Common myeloid progenitor, CD34-positive (primary cell): ENCODE data around the gene ADRB1.

Experiments used
- CTCF ChIA-PET: fragments of 350-600 bp; sonication (Branson Sonifier 250); formaldehyde crosslinking; loops from one replicate; lab custom pipeline; 2021; ENCODE audit warnings: antibody characterized with exemption; lab: Charles Lee
- POLR2A ChIA-PET: fragments of 350-600 bp; sonication (Branson Sonifier 250); formaldehyde crosslinking; loops from one replicate; lab custom pipeline; 2021; ENCODE audit warnings: antibody characterized with exemption; lab: Charles Lee
- DNase-seq, 3 donors: peaks; one replicate each; pipeline versions ENCODE4 v3.0.0 to v3.0.0-alpha.2; 2013
- H3K27ac ChIP-seq, 2 experiments: 1 replicate in 1 of 2; 2 replicates in 1 of 2; pipeline ENCODE4 v1.7.0; 2013; ENCODE audit warnings: inconsistent platforms in 2 of 2, low read length in 2 of 2, mild to moderate bottlenecking in 2 of 2, low read depth in 1 of 2, moderate library complexity in 1 of 2; ENCODE audit not compliant: severe bottlenecking in 2 of 2, insufficient read depth in 1 of 2, poor library complexity in 1 of 2
- H3K27me3 ChIP-seq, 5 experiments: replicated peaks in 2 of 5; 1 replicate in 3 of 5; 2 replicates in 2 of 5; pipeline versions ENCODE4 v1.6.1 to v1.7.0; 2013; ENCODE audit warnings: low read length in 4 of 5, mild to moderate bottlenecking in 2 of 5, moderate library complexity in 2 of 5, inconsistent platforms in 1 of 5; ENCODE audit not compliant: insufficient read depth in 5 of 5, control insufficient read depth in 4 of 5
- H3K36me3 ChIP-seq, 4 experiments: 1 replicate in 2 of 4; 2 replicates in 2 of 4; pipeline versions ENCODE4 v1.6.1 to v1.7.0; 2013; ENCODE audit warnings: low read length in 3 of 4, control low read depth in 1 of 4, mild to moderate bottlenecking in 1 of 4; ENCODE audit not compliant: control insufficient read depth in 4 of 4, insufficient read depth in 4 of 4
- H3K4me1 ChIP-seq, 4 experiments: 1 replicate in 3 of 4; 2 replicates in 1 of 4; pipeline versions ENCODE4 v1.6.1 to v1.7.1; 2013; ENCODE audit warnings: low read length in 3 of 4, mild to moderate bottlenecking in 3 of 4, control low read depth in 1 of 4, inconsistent platforms in 1 of 4, moderate library complexity in 1 of 4; ENCODE audit not compliant: control insufficient read depth in 4 of 4, insufficient read depth in 4 of 4; ENCODE audit errors: control extremely low read depth in 1 of 4
- H3K4me3 ChIP-seq, 7 experiments: 1 replicate in 4 of 7; 2 replicates in 3 of 7; pipeline versions ENCODE4 v1.5.1 to v1.7.0; 2013; ENCODE audit warnings: mild to moderate bottlenecking in 7 of 7, low read length in 6 of 7, moderate library complexity in 6 of 7, inconsistent platforms in 2 of 7, low read depth in 2 of 7, control low read depth in 1 of 7; ENCODE audit not compliant: insufficient read depth in 4 of 7, control insufficient read depth in 1 of 7; ENCODE audit errors: extremely low read depth in 1 of 7
- H3K9me3 ChIP-seq, 5 experiments: 1 replicate in 4 of 5; 2 replicates in 1 of 5; pipeline versions ENCODE4 v1.6.1 to v1.7.1; 2013; ENCODE audit warnings: low read length in 4 of 5, mild to moderate bottlenecking in 2 of 5, inconsistent platforms in 1 of 5, low read depth in 1 of 5, moderate library complexity in 1 of 5; ENCODE audit not compliant: control insufficient read depth in 4 of 5, insufficient read depth in 2 of 5; ENCODE audit errors: control extremely low read depth in 1 of 5
- WGBS: methylation state at CpG from one replicate; pipeline ENCODE4 v1.1.5; 2013; ENCODE audit not compliant: insufficient coverage; 5-methylcytosine and 5-hydroxymethylcytosine counted together

ADRB1 gene

DNA sequence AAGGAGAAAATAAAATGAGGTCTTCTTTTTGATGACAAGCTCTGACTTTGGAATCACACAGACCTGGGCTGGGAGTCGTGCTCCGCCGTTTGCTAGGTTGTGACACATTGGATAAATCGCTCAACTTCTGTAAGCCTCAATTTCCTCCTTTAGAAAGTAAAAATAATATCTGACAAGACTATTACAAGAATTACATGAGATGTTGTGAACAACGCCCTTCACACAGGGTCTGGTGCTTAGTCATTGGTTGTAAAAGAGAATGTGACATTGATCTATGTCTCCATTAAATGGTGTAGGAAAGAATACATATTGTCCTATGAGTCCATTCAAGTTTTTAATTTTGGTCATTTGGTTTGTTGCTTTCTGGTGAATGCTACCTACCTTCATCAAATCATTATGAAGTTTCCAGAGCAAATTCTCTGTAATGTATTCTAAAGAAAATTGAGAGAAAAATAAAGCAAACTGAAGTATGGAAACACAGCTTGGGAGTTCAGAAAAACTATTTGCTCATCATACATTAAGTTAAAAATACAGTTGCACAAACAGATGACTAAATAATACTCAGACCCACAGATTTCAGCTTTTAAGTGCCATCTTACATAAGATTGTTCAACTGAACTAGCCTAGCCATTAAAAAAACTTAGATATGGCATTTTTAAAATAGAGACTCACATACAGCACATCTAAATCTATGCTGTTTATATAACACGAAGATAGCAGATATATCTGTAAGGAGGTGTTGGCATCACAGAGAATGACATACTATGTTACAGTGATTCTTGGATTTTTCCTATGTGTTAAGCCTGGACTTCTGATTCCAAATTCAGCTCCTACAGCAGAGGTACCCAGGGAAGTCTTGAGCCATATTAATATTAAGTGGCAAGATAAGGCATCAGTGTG is 12.3 kb upstream of the ADRB1 start:
- H3K27ac ChIP-seq = no peak overlapping the region
- POLR2A ChIA-PET = no interaction called here

DNA sequence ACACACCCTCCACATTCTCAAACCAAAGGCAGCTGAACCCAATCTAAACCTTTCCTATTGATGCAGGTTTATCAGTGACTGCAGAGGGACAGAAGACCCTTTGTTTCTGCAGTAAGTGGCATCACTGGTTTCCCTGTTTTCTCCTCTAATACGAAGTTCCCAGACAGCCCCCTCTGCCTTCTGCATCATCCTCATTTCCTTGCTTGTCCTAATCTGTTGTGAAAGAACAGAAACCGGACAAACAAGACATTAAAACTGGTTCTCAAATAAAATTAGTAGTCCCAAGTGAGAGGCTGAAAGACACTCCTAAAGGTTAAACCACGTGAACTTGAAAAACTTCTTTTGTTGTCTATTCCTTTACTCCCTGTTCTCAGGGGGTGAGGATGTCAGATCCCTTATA is 10.1 kb upstream of the ADRB1 start:
- 100% methylated on average over 2 of the region's 3 CpGs for WGBS
- H3K27ac ChIP-seq = no peak overlapping the region
- ChIA-PET POLR2A (no interaction called here), CTCF (interaction anchor here (1.4 kb wide), 1 partner anchor 9 kb away, joined by 3 read pairs; no protein-coding TSS in a partner anchor)
- DNase-seq = no peak
- H3K4me3 ChIP-seq = no peak overlapping the region
- no peaks in the 10 kb centered on the region for H3K4me1 ChIP-seq
- no peaks in the 10 kb centered on the region for H3K36me3 ChIP-seq
- peaks cover 0 to 2% (median 0%) of the 10 kb centered on the region in 5 experiments for H3K27me3 ChIP-seq
- H3K9me3 ChIP-seq = no peaks in the 10 kb centered on the region

More for the DNA sequence above, 12.3 kb upstream of the ADRB1 start:
- 100% methylated on average over 1 of the region's 6 CpGs for WGBS
- peaks cover 0 to 4% (median 2%) of the 10 kb centered on the region in 4 experiments for H3K4me1 ChIP-seq
- peaks cover 0 to 2% (median 0%) of the 10 kb centered on the region in 5 experiments for H3K27me3 ChIP-seq
- H3K9me3 ChIP-seq = no peaks in the 10 kb centered on the region
- CTCF ChIA-PET = interaction anchor here (1.1 to 3.2 kb wide), 3 partner anchors 11 to 29 kb away, joined by 3 to 13 read pairs (median 3); no protein-coding TSS in a partner anchor
- no peak for DNase-seq
- H3K36me3 ChIP-seq = no peaks in the 10 kb centered on the region
- no peak overlapping the region for H3K4me3 ChIP-seq

GRCh38 chr10:114034923-114035645 is 8.6 kb upstream of the ADRB1 start:
- no peaks in the 10 kb centered on the region for H3K4me1 ChIP-seq
- H3K4me3 ChIP-seq = no peak overlapping the region
- POLR2A ChIA-PET = no interaction called here
- no peak overlapping the region for H3K27ac ChIP-seq
- WGBS = 97% methylated on average over 6 of the region's 12 CpGs
- CTCF ChIA-PET = interaction anchor here (1.1 to 1.6 kb wide), 4 partner anchors 10 to 236 kb away, joined by 3 to 8 read pairs (median 4); no protein-coding TSS in a partner anchor
- no peaks in the 10 kb centered on the region for H3K9me3 ChIP-seq
- no peak for DNase-seq
- H3K27me3 ChIP-seq = peaks cover 0 to 3% (median 0%) of the 10 kb centered on the region in 5 experiments
- H3K36me3 ChIP-seq = no peaks in the 10 kb centered on the region

DNA sequence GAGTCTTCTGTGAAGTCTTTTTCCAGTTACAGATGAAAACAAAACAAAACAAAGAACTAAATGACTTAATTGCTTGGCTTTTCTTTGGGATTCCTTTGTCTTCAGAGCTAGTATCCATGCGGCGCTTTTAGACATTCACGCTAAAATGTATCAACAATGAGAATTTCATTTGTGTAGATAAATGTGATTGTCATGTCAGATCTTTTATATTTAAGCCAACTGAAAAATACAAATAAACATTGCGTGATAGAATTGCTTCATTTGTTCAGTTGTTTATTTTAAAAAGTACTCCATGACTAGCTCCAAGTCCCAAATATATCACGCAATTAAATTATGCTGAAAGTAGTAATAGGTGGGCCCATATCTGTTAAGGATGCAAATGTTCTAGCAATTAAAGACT is 7.9 kb upstream of the ADRB1 start:
- Histone ChIP-seq H3K9me3 (no peaks in the 10 kb centered on the region), H3K27ac (no peak overlapping the region), H3K4me3 (no peak overlapping the region), H3K4me1 (no peaks in the 10 kb centered on the region), H3K27me3 (peaks cover 0 to 3% (median 2%) of the 10 kb centered on the region in 5 experiments), H3K36me3 (no peaks in the 10 kb centered on the region)
- ChIA-PET CTCF (interaction anchor here (1.1 to 1.6 kb wide), 4 partner anchors 11 to 237 kb away, joined by 3 to 8 read pairs (median 4); no protein-coding TSS in a partner anchor), POLR2A (no interaction called here)
- no peak for DNase-seq
- no CpG with 5 or more reads among the region's 5 CpGs for WGBS

DNA sequence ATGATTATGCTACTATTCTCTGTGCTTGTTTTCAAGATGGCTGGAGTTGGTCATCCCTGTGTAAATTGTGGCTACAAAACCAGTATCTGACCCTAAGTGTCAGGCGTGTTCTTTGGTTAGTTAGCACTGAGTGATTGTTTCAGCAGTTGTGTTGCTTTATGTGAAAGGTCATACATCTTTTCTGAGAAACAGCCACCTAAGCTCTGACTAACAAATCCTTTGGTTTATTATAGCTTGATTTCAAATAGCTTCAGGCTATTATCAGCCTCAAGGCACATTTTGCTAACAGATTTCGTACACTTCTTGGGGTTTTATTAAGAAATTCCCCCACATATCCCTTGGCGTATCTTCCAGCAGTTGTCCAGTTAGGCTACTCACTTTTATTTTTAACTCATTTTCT is 4.8 kb upstream of the ADRB1 start:
- Histone ChIP-seq H3K4me1 (peaks cover 5 to 11% (median 9%) of the 10 kb centered on the region in 4 experiments), H3K9me3 (no peaks in the 10 kb centered on the region), H3K27ac (no peak overlapping the region), H3K27me3 (peaks cover 0 to 11% (median 3%) of the 10 kb centered on the region in 5 experiments), H3K4me3 (no peak overlapping the region), H3K36me3 (no peaks in the 10 kb centered on the region)
- POLR2A ChIA-PET = no interaction called here
- CTCF ChIA-PET = no interaction called here
- DNase-seq = no peak
- 100% methylated on average over 3 of the region's 3 CpGs for WGBS

DNA sequence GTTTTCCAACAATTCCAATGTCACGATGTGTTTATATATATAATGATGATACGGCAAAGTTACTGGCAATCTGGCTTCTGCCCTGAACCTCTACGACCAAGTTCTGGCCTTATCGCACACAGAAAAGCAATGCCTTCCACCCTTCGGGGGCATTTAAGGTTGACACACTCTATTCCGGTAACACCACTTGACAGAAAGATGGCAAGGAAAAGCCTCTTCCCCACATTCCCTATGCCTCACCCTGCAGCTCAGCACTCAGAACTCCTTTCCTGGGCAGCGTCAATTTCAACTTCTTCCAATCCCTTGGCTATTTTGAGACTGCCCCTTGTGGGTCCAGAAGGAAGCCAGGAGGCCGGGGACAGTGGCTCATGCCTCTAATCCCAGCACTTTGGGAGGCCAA is 2.5 kb upstream of the ADRB1 start:
- 96% methylated on average over 8 of the region's 8 CpGs for WGBS
- DNase-seq = no peak
- Histone ChIP-seq H3K27ac (no peak overlapping the region), H3K27me3 (peaks cover 2 to 34% (median 17%) of the 10 kb centered on the region in 5 experiments), H3K36me3 (no peaks in the 10 kb centered on the region), H3K4me1 (peaks cover 5 to 32% (median 26%) of the 10 kb centered on the region in 4 experiments), H3K4me3 (no peak overlapping the region), H3K9me3 (no peaks in the 10 kb centered on the region)
- ChIA-PET CTCF (no interaction called here), POLR2A (no interaction called here)
